CD4-positive, alpha-beta T cell treated with Interleukin-6 for 4 hours (primary cell): ENCODE data around the gene ATXN10.
"Not testable (repeated sequence)": the region's sequence is repeated elsewhere in the genome, so short reads cannot be mapped to it uniquely, and the experiment has no call there.

Source experiments
- DNase-seq: peaks from one replicate; pipeline ENCODE4 v3.0.0-alpha.2; 2020; ENCODE audit warnings: mixed read lengths

ATXN10 gene, protein sequence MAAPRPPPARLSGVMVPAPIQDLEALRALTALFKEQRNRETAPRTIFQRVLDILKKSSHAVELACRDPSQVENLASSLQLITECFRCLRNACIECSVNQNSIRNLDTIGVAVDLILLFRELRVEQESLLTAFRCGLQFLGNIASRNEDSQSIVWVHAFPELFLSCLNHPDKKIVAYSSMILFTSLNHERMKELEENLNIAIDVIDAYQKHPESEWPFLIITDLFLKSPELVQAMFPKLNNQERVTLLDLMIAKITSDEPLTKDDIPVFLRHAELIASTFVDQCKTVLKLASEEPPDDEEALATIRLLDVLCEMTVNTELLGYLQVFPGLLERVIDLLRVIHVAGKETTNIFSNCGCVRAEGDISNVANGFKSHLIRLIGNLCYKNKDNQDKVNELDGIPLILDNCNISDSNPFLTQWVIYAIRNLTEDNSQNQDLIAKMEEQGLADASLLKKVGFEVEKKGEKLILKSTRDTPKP

GRCh38 chr22:45671783-45672563 is at the start of gene ATXN10:
Gene ATXN10 (plus strand): TSS chr22:45671834. CDS start chr22:45672064, 230 bp downstream.
- DNase-seq, result peak; percentile 75

- DNase-seq, result no peak
Observed at GRCh38 chr22:45621836-45622600, 49.6 kb upstream of the ATXN10 start.

DNA sequence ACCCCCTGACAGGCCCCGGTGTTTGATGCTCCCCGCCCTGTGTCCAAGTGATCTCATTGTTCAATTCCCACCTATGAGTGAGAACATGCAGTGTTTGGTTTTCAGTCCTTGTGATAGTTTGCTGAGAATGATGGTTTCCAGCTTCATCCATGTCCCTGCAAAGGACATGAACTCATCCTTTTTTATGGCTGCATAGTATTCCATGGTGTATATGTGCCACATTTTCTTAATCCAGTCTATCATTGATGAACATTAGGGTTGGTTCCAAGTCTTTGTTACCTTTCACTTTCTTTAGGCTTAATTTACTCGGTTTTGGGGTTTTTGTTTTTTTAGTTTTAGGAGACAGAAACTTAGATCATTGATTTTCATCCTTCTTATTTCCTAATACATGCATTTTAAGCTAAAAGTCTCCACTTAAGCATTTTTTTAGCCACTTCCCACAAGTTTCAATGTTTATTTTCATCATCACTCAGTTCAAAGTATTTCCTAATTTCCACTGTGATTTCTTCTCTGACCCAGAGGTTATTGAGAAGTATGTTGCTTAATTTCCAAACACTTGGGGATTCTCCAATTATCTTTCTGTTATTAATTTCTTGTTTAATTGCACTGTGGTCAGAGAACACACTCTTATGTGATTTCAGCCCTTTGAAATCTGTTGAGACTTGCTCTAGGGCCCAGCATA is 48.0 kb upstream of the ATXN10 start:
- not testable (repeated sequence) for DNase-seq

DNA sequence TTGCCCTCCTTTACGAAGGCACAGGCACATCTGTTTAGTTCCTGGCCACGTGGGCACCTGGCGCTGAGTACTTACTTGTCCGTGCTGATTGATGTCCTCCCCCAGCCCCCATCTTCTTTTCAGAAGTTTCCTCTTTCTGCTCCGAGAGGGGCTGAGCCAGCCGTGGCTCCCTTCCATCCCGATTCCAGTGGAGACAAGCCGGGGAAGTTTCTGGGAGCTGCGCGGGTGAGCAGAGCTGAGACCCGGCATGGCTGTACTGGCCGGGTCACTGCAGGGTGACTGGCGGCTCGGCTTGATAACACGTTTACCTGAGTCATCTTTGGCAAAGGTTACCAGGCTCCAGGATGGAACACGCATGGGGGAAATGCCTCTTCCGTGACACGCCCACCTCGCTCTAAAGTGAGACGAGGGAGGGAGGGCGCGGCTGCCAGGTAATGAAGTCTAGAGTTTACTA is 45.4 kb upstream of the ATXN10 start:
- no peak for DNase-seq

DNA sequence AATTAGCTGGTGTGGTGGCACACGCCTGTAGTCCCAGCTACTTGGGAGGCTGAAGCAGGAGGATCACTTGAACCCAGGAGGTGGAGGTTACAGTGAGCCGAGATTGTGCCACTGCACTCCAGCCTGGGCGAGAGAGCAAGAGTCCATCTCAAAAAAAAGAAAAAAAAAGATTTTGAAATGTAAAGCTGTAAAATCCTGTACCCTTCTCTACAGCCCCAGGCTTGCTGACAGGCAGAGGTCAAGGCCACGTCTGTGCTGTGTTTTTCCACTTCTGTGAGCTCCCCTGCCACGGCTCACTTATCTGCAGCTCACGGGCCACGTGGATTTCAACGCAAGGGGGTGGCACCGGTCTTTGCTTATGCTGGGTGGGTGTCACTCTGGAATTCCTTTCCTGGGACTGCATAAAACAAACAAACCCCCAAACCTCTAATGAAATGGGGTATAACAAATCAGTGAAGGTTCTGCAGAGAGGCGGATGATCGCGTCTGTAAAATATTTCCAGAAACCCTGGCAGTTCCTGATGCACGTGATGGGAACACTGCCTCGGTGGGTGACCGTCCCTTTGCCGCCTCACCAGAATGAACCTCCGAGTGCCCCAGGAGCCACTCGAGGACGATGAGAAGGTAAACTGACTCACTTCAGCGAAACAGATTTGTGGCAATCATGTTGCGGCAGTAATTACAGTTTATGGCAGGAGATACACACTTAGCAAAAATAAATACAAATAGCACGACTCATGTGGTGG is 44.0 kb upstream of the ATXN10 start:
- no peak for DNase-seq

- no peak for DNase-seq
Observed at GRCh38 chr22:45628515-45628914, 43.1 kb upstream of the ATXN10 start.

DNA sequence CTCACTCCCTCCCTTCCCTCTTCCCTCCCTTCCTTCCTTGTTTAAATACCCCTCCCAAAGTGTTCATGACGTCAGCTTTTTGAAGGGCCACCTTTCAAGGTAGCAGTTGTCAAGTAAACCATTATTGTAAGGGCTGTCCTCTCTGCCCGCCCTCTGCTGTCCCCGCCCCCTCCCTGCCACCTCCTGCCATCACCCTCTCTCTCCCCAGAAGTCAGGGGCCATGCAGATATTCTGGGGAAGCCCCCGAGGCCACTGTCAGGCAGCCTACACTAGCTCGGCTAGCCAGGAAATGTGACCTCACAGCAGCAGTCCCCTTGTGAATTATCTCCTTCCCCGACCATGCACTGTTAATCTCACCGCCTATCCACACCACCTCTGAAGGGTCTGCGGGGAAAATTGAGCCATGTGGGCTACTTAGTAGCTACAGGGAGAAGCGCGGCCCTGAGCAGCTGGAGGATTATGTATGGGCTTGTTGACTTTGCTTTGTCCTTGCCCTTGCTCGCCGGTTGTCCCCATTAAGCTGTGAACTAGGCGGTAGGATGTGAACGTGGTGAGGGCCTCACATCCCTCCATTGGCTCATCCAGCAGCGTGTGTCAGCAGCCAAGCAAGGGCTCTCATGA is 42.1 kb upstream of the ATXN10 start:
- DNase-seq, result no peak

DNA sequence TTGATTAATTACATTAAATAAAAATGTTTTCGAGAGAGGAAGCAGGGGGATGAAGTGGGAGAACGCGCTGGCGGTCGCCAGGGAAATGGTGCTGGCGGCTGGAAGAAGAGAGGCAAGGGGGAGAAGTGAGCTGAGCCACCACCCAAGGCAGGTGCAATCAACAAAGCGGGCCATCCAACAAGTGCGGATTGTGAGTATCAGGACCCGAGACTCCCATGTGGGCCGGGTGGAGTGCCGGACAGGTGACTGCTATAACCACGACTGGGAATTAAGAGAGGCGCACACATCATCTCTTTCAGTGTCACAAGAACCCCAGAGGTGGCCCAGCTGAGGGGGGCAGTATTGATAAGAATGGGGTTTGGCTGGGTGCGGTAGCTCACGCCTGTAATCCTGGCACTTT is 41.2 kb upstream of the ATXN10 start:
- no peak for DNase-seq

DNA sequence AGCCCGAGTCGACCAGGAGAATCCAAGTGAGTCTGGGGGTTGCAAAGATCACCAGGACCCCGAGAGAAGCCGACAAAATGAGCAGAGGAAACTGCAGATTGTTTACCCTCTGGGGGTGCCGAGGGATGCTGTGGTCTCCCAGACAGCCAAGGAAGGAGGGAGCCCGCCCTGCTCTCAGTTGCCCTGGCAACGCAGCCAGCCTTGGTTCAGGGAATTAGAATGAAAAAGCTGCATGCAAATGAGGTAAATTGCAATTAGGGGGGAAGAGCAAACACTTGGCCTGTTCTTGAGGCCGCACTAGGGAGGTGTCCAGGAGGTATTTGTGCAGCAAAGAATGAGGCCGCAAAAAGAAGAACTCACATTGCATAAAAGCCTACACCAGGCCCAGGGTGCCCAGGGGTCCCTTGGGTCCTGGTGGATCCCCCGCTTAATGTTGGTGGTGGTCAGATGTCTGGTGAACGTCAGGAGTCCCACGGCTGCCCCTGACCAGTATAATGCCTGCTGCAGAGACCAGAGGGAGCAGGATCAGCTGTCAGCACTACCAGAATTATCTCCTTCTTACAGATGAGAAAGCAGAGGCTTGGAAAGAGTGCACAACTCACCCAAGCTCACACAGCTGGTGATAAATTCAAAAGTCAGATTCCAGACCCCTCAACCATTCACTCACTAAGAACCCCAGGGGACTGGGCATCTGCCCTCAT is 40.3 kb upstream of the ATXN10 start:
- no peak for DNase-seq

- DNase-seq, result no peak
Observed at GRCh38 chr22:45631841-45632238, 39.8 kb upstream of the ATXN10 start.

GRCh38 chr22:45632791-45633515 is 38.7 kb upstream of the ATXN10 start:
- DNase-seq, result no peak

GRCh38 chr22:45636683-45637082 is 35.0 kb upstream of the ATXN10 start:
- DNase-seq, result no peak

- DNase-seq, result no peak
Observed at GRCh38 chr22:45638197-45638596, 33.4 kb upstream of the ATXN10 start.

GRCh38 chr22:45638834-45639746 is 32.5 kb upstream of the ATXN10 start:
- no peak for DNase-seq

- DNase-seq, result no peak
Observed at GRCh38 chr22:45639747-45640102, 31.9 kb upstream of the ATXN10 start.

DNA sequence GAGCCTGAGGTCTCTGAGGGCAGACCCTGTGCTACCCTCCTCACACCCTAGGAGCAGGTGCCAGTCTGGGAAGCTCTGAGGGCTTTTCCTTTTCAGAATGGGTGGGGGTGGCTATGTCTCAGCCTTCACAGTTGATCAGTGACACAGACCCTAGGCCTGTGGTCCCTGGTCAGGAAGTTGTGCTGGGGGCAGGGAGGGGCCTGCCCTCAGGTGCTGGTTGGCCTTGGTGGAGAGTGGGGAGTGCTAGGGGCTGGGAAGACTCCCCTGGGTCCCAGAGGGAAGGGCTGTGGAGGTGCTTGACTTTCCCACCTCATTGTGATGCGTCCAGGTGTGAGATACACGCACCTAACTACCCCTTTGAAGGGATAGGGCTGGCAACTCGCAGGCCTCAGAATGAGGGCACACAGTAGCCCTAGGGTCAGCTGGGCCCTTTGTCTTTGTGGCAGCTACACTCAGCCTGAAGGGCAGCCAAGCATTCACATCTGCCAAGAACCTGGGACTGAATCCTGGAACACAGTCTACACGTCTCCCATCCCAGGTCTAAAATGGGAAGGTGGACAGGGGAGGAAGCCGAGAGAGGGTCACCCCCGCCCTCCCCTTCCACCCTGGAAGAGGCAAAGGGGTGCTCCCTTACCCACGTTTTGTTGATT is 31.2 kb upstream of the ATXN10 start:
- DNase-seq, result no peak

DNA sequence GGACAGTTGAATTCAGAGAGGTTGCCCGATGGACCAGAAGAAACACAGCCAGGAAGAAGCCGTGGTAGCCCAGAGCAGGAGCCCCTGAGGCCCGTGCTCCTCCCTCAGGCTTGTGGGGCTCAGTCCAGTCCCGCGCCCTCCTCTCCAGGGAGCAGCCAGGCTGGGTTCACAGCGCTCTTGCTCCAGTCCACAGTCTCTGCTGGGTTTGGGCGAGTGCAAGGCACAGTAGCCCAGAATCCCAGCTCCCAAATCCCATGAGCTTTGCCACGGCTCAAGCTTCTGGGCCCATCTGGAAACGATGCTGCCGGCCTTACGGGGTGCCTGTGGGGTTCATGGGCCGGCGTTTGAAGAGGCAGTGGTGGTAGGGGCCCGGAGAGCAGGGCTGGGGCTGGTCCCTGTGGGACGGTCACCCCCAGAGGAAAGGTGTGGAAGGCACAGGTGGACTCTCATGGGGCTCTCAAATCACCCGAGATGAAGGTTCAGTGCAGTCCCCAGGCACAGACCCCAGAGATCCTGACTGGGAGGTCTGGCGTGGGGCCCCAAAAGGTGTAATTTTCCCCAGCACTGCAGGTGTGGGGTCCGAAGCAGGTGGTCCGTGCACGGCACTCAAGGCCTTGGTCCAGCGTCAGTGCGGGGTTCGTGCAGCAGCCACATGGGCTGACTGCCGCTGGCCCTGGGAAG is 30.6 kb upstream of the ATXN10 start:
- no peak for DNase-seq

GRCh38 chr22:45642986-45643385 is 28.6 kb upstream of the ATXN10 start:
- no peak for DNase-seq
